K562 (cell line): Measurements from ENCODE around the gene TBCC. TPM values are rescaled to one million over a fixed set of nuclear protein-coding genes. Genes with fewer than 3 reads are reported as not detected.

Source experiments
- ATAC-seq: fragments of 200-7000 bp; cut with Tn5 transposase; 3 replicates; pipeline ENCODE4 v1.9.1; 2020; ENCODE audit warnings: moderate library complexity
- BruUV-seq: library from RNA; stranded (reverse); fragments of 400-500 nt; replicated peaks from 2 replicates; lab custom pipeline; 2021; lab: Mats Ljungman, UMichigan
- CTCF ChIA-PET: fragments of 300-600 bp; formaldehyde crosslinking; extraction: SDS; loops from one replicate; lab custom pipeline; 2021; ENCODE audit warnings: low intra/inter-chr PET ratio; lab: Yijun Ruan, JAX
- POLR2A ChIA-PET: fragments of 300-600, 350-650 bp; sonication (Branson Sonifier 250); formaldehyde crosslinking; extraction: SDS; loops from one replicate; lab custom pipeline; 2021; ENCODE audit warnings: antibody characterized with exemption, inconsistent platforms; lab: Yijun Ruan, JAX
- DNase-seq, 4 experiments: peaks; one replicate each; pipeline versions ENCODE4 v3.0.0 to v3.0.0-alpha.2; 2011 to 2018; ENCODE audit warnings: low spot score in 3 of 4, mixed read lengths in 3 of 4; ENCODE audit errors: extremely low read depth in 1 of 4
- FAIRE-seq: peaks from 2 replicates; lab custom pipeline; 2011; peaks lifted over from hg19 to GRCh38; lab: Jason Lieb, UNC
- H2AFZ ChIP-seq: 2 replicates; pipeline ENCODE4 v1.6.0; 2011; ENCODE audit warnings: low read depth, low read length, control low read depth, inconsistent platforms
- H3K27ac ChIP-seq: fragments of 200-600 bp; 3 replicates; pipeline ENCODE4 v1.8.0; 2011; ENCODE audit warnings: low read depth, mild to moderate bottlenecking, control low read depth, inconsistent platforms, low read length, moderate library complexity, mixed read lengths; ENCODE audit errors: extremely low read depth
- H3K27me3 ChIP-seq, 2 experiments: fragments of 300-600 bp in 1 of 2; 2 replicates in 1 of 2; 3 replicates in 1 of 2; pipeline versions ENCODE4 v1.6.0 to v1.8.0; 2011; ENCODE audit warnings: inconsistent platforms in 2 of 2, low read length in 2 of 2, mild to moderate bottlenecking in 1 of 2, mixed read lengths in 1 of 2, moderate library complexity in 1 of 2; ENCODE audit not compliant: control insufficient read depth in 2 of 2, insufficient read depth in 2 of 2
- H3K36me3 ChIP-seq: fragments of 300-600 bp; 3 replicates; pipeline ENCODE4 v1.8.0; 2011; ENCODE audit warnings: mild to moderate bottlenecking, low read length, inconsistent platforms; ENCODE audit not compliant: control insufficient read depth, insufficient read depth
- H3K4me1 ChIP-seq, 2 experiments: fragments of 200-600 bp in 1 of 2; replicated peaks in 1 of 2; 2 replicates in 1 of 2; 3 replicates in 1 of 2; pipeline versions ENCODE4 v1.5.1 to v1.8.0; 2011; ENCODE audit warnings: inconsistent platforms in 2 of 2, low read length in 2 of 2, mild to moderate bottlenecking in 1 of 2, mixed read lengths in 1 of 2, moderate library complexity in 1 of 2; ENCODE audit not compliant: control insufficient read depth in 2 of 2, insufficient read depth in 2 of 2
- H3K4me2 ChIP-seq: 2 replicates; pipeline ENCODE4 v1.6.1; 2011; ENCODE audit warnings: low read length, control low read depth, inconsistent platforms, mixed read lengths; ENCODE audit not compliant: insufficient read depth
- H3K4me3 ChIP-seq: fragments of 200-600 bp; sonication (generic), shearing (Covaris generic); 2 replicates; pipeline ENCODE4 v1.5.1; 2016; ENCODE audit warnings: control low read depth, inconsistent platforms
- H3K79me2 ChIP-seq: fragments of 200-600 bp; 3 replicates; pipeline ENCODE4 v1.8.0; 2011; ENCODE audit warnings: low read length, inconsistent platforms; ENCODE audit not compliant: control insufficient read depth, insufficient read depth
- H3K9ac ChIP-seq, 2 experiments: 2 replicates each; pipeline versions ENCODE4 v1.6.0 to v1.6.1; 2011; ENCODE audit warnings: low read depth in 2 of 2, low read length in 2 of 2, control low read depth in 1 of 2, inconsistent platforms in 1 of 2, mild to moderate bottlenecking in 1 of 2, mixed read lengths in 1 of 2; ENCODE audit not compliant: insufficient read depth in 1 of 2
- H3K9me1 ChIP-seq: one replicate; pipeline ENCODE4 v1.6.0; 2011; ENCODE audit warnings: inconsistent platforms, mild to moderate bottlenecking, low read length, moderate library complexity; ENCODE audit not compliant: control insufficient read depth, insufficient read depth
- H3K9me3 ChIP-seq: replicated peaks from 2 replicates; pipeline ENCODE4 v1.5.1; 2011; ENCODE audit warnings: low read depth, low read length, inconsistent platforms; ENCODE audit not compliant: control insufficient read depth, insufficient read depth
- H4K20me1 ChIP-seq: replicated peaks from 2 replicates; pipeline ENCODE4 v1.6.1; 2011; ENCODE audit warnings: low read length, inconsistent platforms, mixed read lengths; ENCODE audit not compliant: control insufficient read depth, insufficient read depth
- CCAR2 ChIP-seq: fragments of 200-400 bp; formaldehyde crosslinking; IDR thresholded peaks from 2 replicates; pipeline ENCODE4 v1.6.1; 2017; ENCODE audit warnings: mild to moderate bottlenecking, low read depth, low read length
- ETV6 ChIP-seq, 3 experiments: fragments of 150-350 bp in 1 of 3; sonication (generic) in 1 of 3; formaldehyde crosslinking in 1 of 3; IDR thresholded peaks; 2 replicates each; pipeline versions ENCODE4 v1.6.1 to v1.8.0; 2014 to 2022; ENCODE audit warnings: borderline replicate concordance in 2 of 3, low read depth in 2 of 3, antibody characterized with exemption in 1 of 3, low read length in 1 of 3, mild to moderate bottlenecking in 1 of 3, missing genetic modification reagents in 1 of 3
- PHTF2 ChIP-seq: fragments of 250-450 bp; sonication (Bioruptor Pico); IDR thresholded peaks from 2 replicates; pipeline ENCODE4 v1.5.0; 2021; ENCODE audit warnings: mild to moderate bottlenecking
- PURB ChIP-seq: sonication (generic); formaldehyde crosslinking; IDR thresholded peaks from 2 replicates; pipeline ENCODE4 v1.9.0; 2021; ENCODE audit warnings: low read depth, mild to moderate bottlenecking, missing genetic modification reagents
- RBFOX2 ChIP-seq: fragments of 200-400 bp; formaldehyde crosslinking; IDR thresholded peaks from 2 replicates; pipeline ENCODE4 v1.6.1; 2017; ENCODE audit warnings: low read depth, mild to moderate bottlenecking, low read length, moderate library complexity
- RFX5 ChIP-seq: IDR thresholded peaks from 2 replicates; pipeline ENCODE4 v1.6.1; 2011; ENCODE audit warnings: low read depth, mild to moderate bottlenecking, improper control_type of control experiment, low read length
- RHOXF2B ChIP-seq: fragments of 250-450 bp; sonication (Bioruptor Pico); conservative IDR thresholded peaks from 2 replicates; pipeline ENCODE4 v1.5.1; 2021
- SP2 ChIP-seq: IDR thresholded peaks from 2 replicates; pipeline ENCODE4 v1.6.1; 2011; ENCODE audit warnings: mild to moderate bottlenecking, low read depth, low read length, moderate library complexity; ENCODE audit not compliant: poor library complexity, severe bottlenecking; ENCODE audit errors: extremely low read depth
- ZBTB40 ChIP-seq, 2 experiments: fragments of 450-650 bp in 1 of 2; sonication (generic) in 1 of 2; formaldehyde crosslinking in 1 of 2; IDR thresholded peaks; 2 replicates each; pipeline versions ENCODE4 v1.7.1 to v1.9.0; 2016 to 2022; ENCODE audit warnings: inconsistent platforms in 1 of 2, mild to moderate bottlenecking in 1 of 2, missing genetic modification reagents in 1 of 2
- ZNF143 ChIP-seq: sonication (generic); formaldehyde crosslinking; IDR thresholded peaks from 2 replicates; pipeline ENCODE4 v1.9.0; 2022; ENCODE audit warnings: mild to moderate bottlenecking, missing genetic modification reagents
- ZNF3 ChIP-seq: fragments of 250-450 bp; sonication (Bioruptor Pico); IDR thresholded peaks from 2 replicates; pipeline ENCODE4 v1.5.0; 2021; ENCODE audit warnings: mild to moderate bottlenecking, moderate library complexity
- ZNF512 ChIP-seq: IDR thresholded peaks from 2 replicates; pipeline ENCODE4 v1.6.1; 2016; ENCODE audit warnings: missing genetic modification characterization, missing compliant biosample characterization
- WGBS: fragments of 100-300 bp; shearing (Covaris generic); methylation state at CpG from one replicate; pipeline ENCODE4 v1.1.6; 2016; ENCODE audit warnings: low coverage, mixed read lengths; ENCODE audit not compliant: insufficient coverage; ENCODE audit errors: missing lambda C conversion rate; 5-methylcytosine and 5-hydroxymethylcytosine counted together
- in situ Hi-C: fragments of 300-500 bp; cut with MboI; formaldehyde crosslinking; loops from 4 replicates; pipeline ENCODE4 v1.15.0; 2018; ENCODE audit warnings: inconsistent platforms, mixed read lengths
- intact Hi-C: fragments of 100-400 bp; cut with micrococcal nuclease; formaldehyde crosslinking; loops from 2 replicates; pipeline ENCODE4 v1.14.2; 2022
- polyA plus RNA-seq, 8 experiments: library from polyadenylated mRNA; depleted of rRNA in 4 of 8; stranded (reverse) in 5 of 8; unstranded in 3 of 8; fragments of >200 nt; fragmentation: Nextera tagmentation in 2 of 8; fragmentation: Illumina TruSeq in 1 of 8; extraction: Ambion mirVana in 2 of 8; extraction: Trizol in 1 of 8; gene quantifications; 2 replicates each; pipeline versions ENCODE4 v1.2.1 to v1.2.3, GENCODE V29; 2011 to 2014; ENCODE audit warnings: inconsistent platforms in 1 of 8, missing spikeins in 1 of 8
- total RNA-seq, 7 experiments: library from RNA; depleted of rRNA in 6 of 7; stranded (reverse); fragments of >200 nt in 6 of 7; fragmentation: Illumina TruSeq in 2 of 7; extraction: Trizol in 2 of 7; gene quantifications; 2 replicates each; pipeline versions ENCODE4 v1.2.1 to v1.2.3, GENCODE V29; 2011 to 2021; ENCODE audit warnings: low replicate concordance in 1 of 7

Gene TBCC
- total and polyA plus RNA-seq, 9 of the 15 experiments (the other 6 are each of a cell fraction or from before 2014, with no cell fraction given), result 2.8 to 34.1 (median 23.3) TPM

- Histone ChIP-seq H3K36me3 (no peaks in the 10 kb centered on the region), H3K9ac (no peak overlapping the region), H3K27ac (no peak overlapping the region), H4K20me1 (no peaks in the 10 kb centered on the region; the same call in 1 of the 2 replicates), H3K4me1 (peaks cover 0 to 4% of the 10 kb centered on the region in 2 experiments; a peak in 1 of 5 replicates), H3K9me1 (no peaks in the 10 kb centered on the region), H3K9me3 (no peaks in the 10 kb centered on the region), H3K4me3 (no peak overlapping the region), H3K79me2 (no peaks in the 10 kb centered on the region), H3K4me2 (no peak overlapping the region), H2AFZ (no peak overlapping the region), H3K27me3 (no peaks in the 10 kb centered on the region)
- 45% methylated on average over 2 of the region's 2 CpGs for WGBS
- intact Hi-C loops, result no loop called here
- no peak for DNase-seq
- POLR2A ChIA-PET, result interaction anchor here (0.7 to 2.9 kb wide), 8 partner anchors 9 to 205 kb away, joined by 3 to 14 read pairs (median 9); partner anchors contain the start of genes BICRAL and TBCC
- no peak for ATAC-seq
- FAIRE-seq, result no peak
- no TSS peak for BruUV-seq
- CTCF ChIA-PET, result no interaction called here
- in situ Hi-C loops, result no loop called here
- no peak for TF ChIP-seq RFX5
- no peak for TF ChIP-seq ETV6 (IDR thresholded peaks at IDR 0.05; ENCODE audit: borderline replicate concordance in 1 of 2, low read depth in 2 of 2, low read length in 1 of 2)
- TF ChIP-seq ETV6 (CRISPR knock-in tag; IDR thresholded peaks at IDR 0.05; ENCODE audit: borderline replicate concordance), result no peak
- TF ChIP-seq PHTF2 (CRISPR knock-in tag), result no peak
- no peak for TF ChIP-seq ZNF143
- no peak for TF ChIP-seq SP2
- no peak for TF ChIP-seq ZNF512 (tag)
- TF ChIP-seq RBFOX2, result no peak
- no peak for TF ChIP-seq RHOXF2B (CRISPR knock-in tag)
- TF ChIP-seq ZBTB40 (IDR thresholded peaks at IDR 0.05), result no peak
- TF ChIP-seq ZBTB40 (CRISPR knock-in tag; IDR thresholded peaks at IDR 0.05), result no peak
- no peak for TF ChIP-seq ZNF3 (CRISPR knock-in tag)
- TF ChIP-seq PURB, result no peak
- TF ChIP-seq CCAR2, result no peak
Measured at GRCh38 chr6:42769836-42770235, 23.9 kb upstream of the TBCC start.
